Body of pancreas (tissue), 4 donors: ENCODE data around the gene LEPROT. TPM values are rescaled to one million over a fixed set of nuclear protein-coding genes. Genes with fewer than 3 reads are reported as not detected.
A peak's percentile ranks its signal among the peaks of the same experiment; 100 is the strongest.

Experiments used
- ATAC-seq: fragments of 150-250 bp; one replicate; pipeline ENCODE4 v1.9.1; 2016
- DNase-seq, 4 donors: peaks; one replicate each; pipeline ENCODE4 v3.0.0-alpha.2; 2019
- H3K27ac ChIP-seq, 4 donors: fragments of 200-600 bp; sonication (generic); 1 replicate in 3 of 4; 2 replicates in 1 of 4; pipeline versions ENCODE4 v1.5.1 to v1.6.1; 2016 to 2019; ENCODE audit warnings: mild to moderate bottlenecking in 1 of 4, mixed read lengths in 1 of 4, moderate library complexity in 1 of 4
- H3K27me3 ChIP-seq, 2 donors: fragments of 200-600 bp; sonication (generic); one replicate each; pipeline ENCODE4 v1.6.0; 2016; ENCODE audit warnings: mild to moderate bottlenecking in 1 of 2
- H3K36me3 ChIP-seq, 2 donors: fragments of 200-600 bp; sonication (generic); replicated peaks in 1 of 2; 2 replicates each; pipeline ENCODE4 v1.5.1; 2016; ENCODE audit warnings: low read depth in 2 of 2; ENCODE audit not compliant: insufficient read depth in 1 of 2
- H3K4me1 ChIP-seq: fragments of 200-600 bp; sonication (generic); one replicate; pipeline ENCODE4 v1.6.0; 2016
- H3K4me3 ChIP-seq, 2 donors: fragments of 200-600 bp; sonication (generic); 1 replicate in 1 of 2; 2 replicates in 1 of 2; pipeline ENCODE4 v1.5.1; 2016 to 2019
- H3K9me3 ChIP-seq, 3 donors: fragments of 200-600 bp; sonication (generic); 1 replicate in 2 of 3; 2 replicates in 1 of 3; pipeline ENCODE4 v1.5.1; 2016
- POLR2A ChIP-seq, 3 donors: fragments of 450-650 bp; IDR thresholded peaks; one replicate each; pipeline ENCODE4 v1.6.1; 2016; ENCODE audit warnings: antibody characterized with exemption in 3 of 3, mild to moderate bottlenecking in 2 of 3
- WGBS, 2 donors: methylation state at CpG; one replicate each; pipeline ENCODE4 v1.1.5; 2017; 5-methylcytosine and 5-hydroxymethylcytosine counted together
- intact Hi-C: fragments of 100-400 bp; cut with DNase I; formaldehyde crosslinking; loops from one replicate; pipeline ENCODE4 v1.15.1; 2023
- total RNA-seq, 2 donors: library from RNA; depleted of rRNA; stranded (reverse); fragments of >200 nt; gene quantifications; one replicate each; pipeline ENCODE4 v1.1.0, GENCODE V29; 2016
- TF ChIP-seq, protein P1 (sequence below), 7 experiments: fragments of 450-650 bp in 4 of 7; fragments of 200-600 bp in 3 of 7; sonication (generic) in 3 of 7; IDR thresholded peaks; one replicate each; pipeline ENCODE4 v1.5.1; 2016 to 2019; ENCODE audit warnings: antibody characterized with exemption in 7 of 7

Gene LEPROT, protein sequence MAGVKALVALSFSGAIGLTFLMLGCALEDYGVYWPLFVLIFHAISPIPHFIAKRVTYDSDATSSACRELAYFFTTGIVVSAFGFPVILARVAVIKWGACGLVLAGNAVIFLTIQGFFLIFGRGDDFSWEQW
- total RNA-seq: 10 to 100 TPM; 22.7 to 47.7 TPM

DNA sequence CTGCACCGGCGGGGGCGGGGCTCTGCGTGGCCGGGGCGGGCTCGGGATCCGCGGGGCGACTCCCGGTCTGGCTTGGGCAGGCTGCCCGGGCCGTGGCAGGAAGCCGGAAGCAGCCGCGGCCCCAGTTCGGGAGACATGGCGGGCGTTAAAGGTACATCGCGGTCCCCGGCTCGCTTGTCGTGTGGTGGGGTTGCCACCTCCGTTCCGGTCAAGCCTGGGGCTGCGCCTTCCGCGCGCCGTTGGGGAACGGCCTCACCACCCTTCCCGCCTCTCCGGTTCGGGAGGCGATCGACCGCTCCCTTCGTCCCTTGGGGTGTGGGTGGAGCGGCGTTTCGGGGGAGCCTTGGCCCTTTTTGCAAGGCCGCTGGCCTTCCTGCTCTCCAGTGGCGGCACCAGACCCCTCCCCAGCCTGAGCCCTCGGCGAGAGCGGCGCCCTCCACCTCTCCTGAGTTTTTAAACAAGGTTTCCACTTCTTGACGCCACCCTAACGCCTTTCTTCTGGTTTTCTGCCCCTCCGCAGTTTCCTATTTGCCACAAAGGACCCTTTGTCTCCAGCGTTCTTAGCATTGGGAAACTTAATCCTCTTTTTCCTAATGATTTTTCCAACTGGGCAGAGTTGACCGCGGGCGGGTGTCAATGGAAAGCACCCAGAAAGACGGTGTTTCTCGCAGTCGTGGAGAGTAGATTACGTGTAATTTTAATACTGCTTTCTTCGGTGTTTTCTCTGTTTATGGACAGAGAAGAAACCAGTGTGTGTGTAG is at the start of gene LEPROT, which contains the start of gene LEPR:
Gene LEPROT (plus strand): TSS at position 79 of the 761 bp plus-strand sequence. CDS start 57 bp downstream, at position 136.
Gene LEPR (plus strand): TSS at position 79 of the 761 bp plus-strand sequence. CDS start 144,898 bp downstream, outside the sequence.
- intact Hi-C loops: no loop called here
- Histone ChIP-seq H3K27ac (peak within 1 kb of the TSS; percentile 93 to 98 (median 98)), H3K27me3 (no peaks in the 10 kb centered on the region), H3K4me1 (peaks cover 38% of the 10 kb centered on the region), H3K9me3 (no peaks in the 10 kb centered on the region), H3K4me3 (peak within 1 kb of the TSS; percentile 71 to 91), H3K36me3 (no peaks in the 10 kb centered on the region)
- no peak for DNase-seq
- TF ChIP-seq POLR2A (IDR thresholded peaks at IDR 0.05): peak; percentile 90 to 94 (median 91)
- TF ChIP-seq, protein P1, sequence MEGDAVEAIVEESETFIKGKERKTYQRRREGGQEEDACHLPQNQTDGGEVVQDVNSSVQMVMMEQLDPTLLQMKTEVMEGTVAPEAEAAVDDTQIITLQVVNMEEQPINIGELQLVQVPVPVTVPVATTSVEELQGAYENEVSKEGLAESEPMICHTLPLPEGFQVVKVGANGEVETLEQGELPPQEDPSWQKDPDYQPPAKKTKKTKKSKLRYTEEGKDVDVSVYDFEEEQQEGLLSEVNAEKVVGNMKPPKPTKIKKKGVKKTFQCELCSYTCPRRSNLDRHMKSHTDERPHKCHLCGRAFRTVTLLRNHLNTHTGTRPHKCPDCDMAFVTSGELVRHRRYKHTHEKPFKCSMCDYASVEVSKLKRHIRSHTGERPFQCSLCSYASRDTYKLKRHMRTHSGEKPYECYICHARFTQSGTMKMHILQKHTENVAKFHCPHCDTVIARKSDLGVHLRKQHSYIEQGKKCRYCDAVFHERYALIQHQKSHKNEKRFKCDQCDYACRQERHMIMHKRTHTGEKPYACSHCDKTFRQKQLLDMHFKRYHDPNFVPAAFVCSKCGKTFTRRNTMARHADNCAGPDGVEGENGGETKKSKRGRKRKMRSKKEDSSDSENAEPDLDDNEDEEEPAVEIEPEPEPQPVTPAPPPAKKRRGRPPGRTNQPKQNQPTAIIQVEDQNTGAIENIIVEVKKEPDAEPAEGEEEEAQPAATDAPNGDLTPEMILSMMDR (IDR thresholded peaks at IDR 0.05): no peak
- ATAC-seq: peak; percentile 0
- WGBS, 2 donors: 0% methylated on average over 24 to 50 of the region's 60 CpGs

DNA sequence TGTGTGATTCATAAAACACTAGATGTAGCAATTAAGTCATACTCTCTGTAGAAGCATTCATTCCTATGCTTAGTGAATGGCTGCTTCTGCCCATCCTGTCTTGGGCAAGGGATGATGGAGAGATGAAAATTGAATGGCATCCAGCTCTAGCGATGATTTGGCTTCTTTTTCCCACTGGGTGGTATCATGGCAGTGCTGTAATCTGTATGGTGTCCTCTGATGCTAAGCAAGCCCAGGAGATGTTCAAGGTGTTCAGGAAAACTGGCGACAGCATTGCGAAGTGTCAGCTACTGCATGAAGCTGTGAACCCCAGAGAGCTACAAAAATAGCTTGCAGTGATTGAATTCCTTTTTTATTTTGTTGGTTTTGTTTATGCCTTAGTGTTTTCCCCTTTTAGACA is 48.9 kb upstream of the LEPROT start:
- H3K4me1 ChIP-seq: no peaks in the 10 kb centered on the region
- no peaks in the 10 kb centered on the region for H3K36me3 ChIP-seq
- no peak overlapping the region for H3K27ac ChIP-seq
- WGBS, 2 donors: 92 to 94% methylated on average over 3 of the region's 3 CpGs
- DNase-seq: no peak
- no peak for ATAC-seq
- TF ChIP-seq, protein P1 (IDR thresholded peaks at IDR 0.05): no peak
- TF ChIP-seq POLR2A (IDR thresholded peaks at IDR 0.05): no peak
- intact Hi-C loops: no loop called here
- H3K27me3 ChIP-seq: no peaks in the 10 kb centered on the region
- H3K9me3 ChIP-seq: no peaks in the 10 kb centered on the region
- no peak overlapping the region for H3K4me3 ChIP-seq

DNA sequence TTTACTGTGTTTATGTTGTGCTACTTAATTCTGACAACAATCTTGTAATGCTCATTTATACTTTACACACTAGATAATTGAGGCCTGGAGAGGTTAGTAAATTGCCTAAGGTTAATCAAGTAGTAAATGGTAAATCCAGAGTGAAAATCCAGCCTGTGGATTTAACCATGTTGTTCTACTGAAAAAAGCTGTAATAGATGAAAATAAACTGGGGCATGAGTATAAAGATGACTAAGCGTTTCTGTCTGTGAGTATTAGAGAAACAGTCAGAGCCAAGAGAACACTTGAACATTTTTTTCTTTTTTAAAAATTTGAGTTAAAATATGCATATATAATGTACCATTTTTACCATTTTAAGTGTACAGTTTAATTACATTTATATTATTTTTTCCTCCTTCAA is 47.9 kb upstream of the LEPROT start:
- ATAC-seq: no peak
- no peaks in the 10 kb centered on the region for H3K36me3 ChIP-seq

DNA sequence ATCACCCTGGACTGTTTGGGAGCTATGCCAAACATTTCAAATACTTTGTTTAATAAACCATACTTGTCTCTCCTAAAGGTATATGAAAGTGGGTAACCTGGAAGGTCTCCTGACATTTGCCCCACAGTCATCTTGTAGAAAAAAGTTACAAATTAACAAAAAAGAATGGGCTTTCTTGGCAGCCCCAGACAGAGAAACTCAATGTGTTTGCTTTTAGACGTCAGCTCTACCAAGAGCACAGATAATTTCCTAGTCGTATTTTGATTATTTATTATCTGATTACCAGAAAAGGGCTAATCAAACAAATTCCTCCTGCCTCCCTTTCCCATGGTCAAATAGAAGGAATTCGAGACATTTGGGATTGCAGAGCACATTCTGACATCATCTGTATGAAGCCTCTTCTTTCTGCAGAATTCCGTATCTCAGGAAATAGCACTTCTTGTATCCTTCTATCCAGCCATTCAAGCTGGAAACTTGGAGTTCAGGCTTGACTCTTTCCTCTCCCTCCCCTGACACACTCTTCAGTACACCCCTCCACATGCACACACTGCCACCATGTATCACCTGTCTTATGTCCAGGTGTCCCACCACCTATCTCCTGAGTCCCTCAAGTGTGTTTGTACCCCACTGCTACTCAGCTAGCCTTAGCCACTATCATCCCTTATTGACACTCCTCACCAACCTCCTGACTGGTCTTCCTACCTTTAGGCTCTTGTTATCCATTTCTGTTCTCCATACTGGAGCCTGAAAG is 42.8 kb upstream of the LEPROT start:
- Histone ChIP-seq H3K4me3 (no peak overlapping the region), H3K36me3 (no peaks in the 10 kb centered on the region), H3K27ac (no peak overlapping the region), H3K4me1 (no peaks in the 10 kb centered on the region), H3K9me3 (no peaks in the 10 kb centered on the region), H3K27me3 (no peaks in the 10 kb centered on the region)
- no peak for DNase-seq
- 30 to 37% methylated on average over 4 of the region's 4 CpGs for WGBS, 2 donors
- TF ChIP-seq, protein P1 (IDR thresholded peaks at IDR 0.05): no peak
- no peak for TF ChIP-seq POLR2A (IDR thresholded peaks at IDR 0.05)
- intact Hi-C loops: no loop called here
- no peak for ATAC-seq

More for the DNA sequence above, 47.9 kb upstream of the LEPROT start:
- TF ChIP-seq, protein P1 (IDR thresholded peaks at IDR 0.05): no peak
- TF ChIP-seq POLR2A (IDR thresholded peaks at IDR 0.05): no peak
- no peak for DNase-seq
- no peaks in the 10 kb centered on the region for H3K9me3 ChIP-seq
- 72 to 86% methylated on average over 1 of the region's 1 CpG for WGBS, 2 donors
- no peaks in the 10 kb centered on the region for H3K4me1 ChIP-seq
- no peak overlapping the region for H3K4me3 ChIP-seq
- H3K27ac ChIP-seq: no peak overlapping the region
- intact Hi-C loops: no loop called here
- no peaks in the 10 kb centered on the region for H3K27me3 ChIP-seq
